NCI-H524 treated with DMSO at 0.1 percent for 48 hours (cell line): Measurements from ENCODE around the gene GRIK4.

Experiments used
- DNase-seq: peaks from one replicate; lab custom pipeline; 2025; lab: John Stamatoyannopoulos, UW

The GRIK4 gene

GRCh38 chr11:120840661-120841060, 329.1 kb downstream of the GRIK4 start:
- no peak for DNase-seq

GRCh38 chr11:120841074-120841473, 329.5 kb downstream of the GRIK4 start:
- DNase-seq: no peak

- DNase-seq: no peak
These were observed 330.6 kb downstream of the GRIK4 start for GRCh38 chr11:120842195-120842594.

- DNase-seq: no peak
These were observed 341.9 kb downstream of the GRIK4 start for GRCh38 chr11:120853435-120853834.

GRCh38 chr11:120854988-120855387, 343.4 kb downstream of the GRIK4 start:
- no peak for DNase-seq

GRCh38 chr11:120857508-120857907, 346.0 kb downstream of the GRIK4 start:
- DNase-seq: no peak

GRCh38 chr11:120858740-120859139, 347.2 kb downstream of the GRIK4 start:
- no peak for DNase-seq

GRCh38 chr11:120859552-120860295, 348.2 kb downstream of the GRIK4 start:
- DNase-seq: no peak

GRCh38 chr11:120863359-120863758, 351.8 kb downstream of the GRIK4 start:
- DNase-seq: no peak

- DNase-seq: no peak
These were observed 355.5 kb downstream of the GRIK4 start for GRCh38 chr11:120867024-120867423.

GRCh38 chr11:120867531-120867930, 356.0 kb downstream of the GRIK4 start:
- no peak for DNase-seq

- DNase-seq: no peak
These were observed 356.4 kb downstream of the GRIK4 start for GRCh38 chr11:120867988-120868387.

- DNase-seq: no peak
These were observed 357.5 kb downstream of the GRIK4 start for GRCh38 chr11:120869097-120869496.

GRCh38 chr11:120869516-120870011, 358.0 kb downstream of the GRIK4 start:
- DNase-seq: no peak

GRCh38 chr11:120871194-120871593, 359.6 kb downstream of the GRIK4 start:
- DNase-seq: no peak

GRCh38 chr11:120871924-120872323, 360.4 kb downstream of the GRIK4 start:
- no peak for DNase-seq

GRCh38 chr11:120873966-120874735, 362.6 kb downstream of the GRIK4 start:
- DNase-seq: no peak

- no peak for DNase-seq
These were observed 364.4 kb downstream of the GRIK4 start for GRCh38 chr11:120875986-120876385.

GRCh38 chr11:120877746-120878365, 366.3 kb downstream of the GRIK4 start:
- peak; percentile 13 for DNase-seq

- DNase-seq: no peak
These were observed 367.2 kb downstream of the GRIK4 start for GRCh38 chr11:120878781-120879180.

- DNase-seq: no peak
These were observed 369.1 kb downstream of the GRIK4 start for GRCh38 chr11:120880498-120881175.

GRCh38 chr11:120881596-120881995, 370.0 kb downstream of the GRIK4 start:
- DNase-seq: no peak
